HCT116 (cell line): ENCODE results near the gene PA2G4. TPM values are rescaled to one million over a fixed set of nuclear protein-coding genes. Genes with fewer than 3 reads are reported as not detected.
"Not testable (repeated sequence)": the region's sequence is repeated elsewhere in the genome, so short reads cannot be mapped to it uniquely, and the experiment has no call there.

Experiments
- ATAC-seq: fragments of 200-7000 bp; cut with Tn5 transposase; 2 replicates; pipeline ENCODE4 v1.9.1; 2020; ENCODE audit warnings: mild to moderate bottlenecking, moderate library complexity
- BruUV-seq: library from RNA; stranded (reverse); fragments of 400-500 nt; replicated peaks from 2 replicates; lab custom pipeline; 2021; lab: Mats Ljungman, UMichigan
- CTCF ChIA-PET: fragments of 300-600 bp; sonication (Branson Sonifier 250); formaldehyde crosslinking; loops from one replicate; lab custom pipeline; 2021; ENCODE audit warnings: antibody characterized with exemption; lab: Charles Lee
- POLR2A ChIA-PET: fragments of 300-600, 350-600 bp; sonication (Branson Sonifier 250); formaldehyde crosslinking; loops from one replicate; lab custom pipeline; 2021; ENCODE audit warnings: antibody characterized with exemption; lab: Charles Lee
- RAD21 ChIA-PET, 2 experiments: fragments of 300-600 bp; sonication (Branson Sonifier 250); formaldehyde crosslinking; loops; one replicate each; lab custom pipeline; 2023; ENCODE audit warnings: low total read pairs in 2 of 2; ENCODE audit not compliant: uncharacterized antibody in 2 of 2, unreplicated experiment in 2 of 2, low non-redundant PET in 1 of 2; lab: Charles Lee
- DNase-seq: peaks from one replicate; pipeline ENCODE4 v3.0.0-alpha.2; 2010; ENCODE audit warnings: low read depth, low spot score
- H2AFZ ChIP-seq: fragments of 200-600 bp; shearing (Covaris generic), sonication (generic); 2 replicates; pipeline ENCODE4 v1.6.1; 2017; ENCODE audit warnings: low read depth, mixed run types, mixed read lengths, antibody characterized with exemption, low read length; ENCODE audit not compliant: poor library complexity, severe bottlenecking
- H3K27ac ChIP-seq: 2 replicates; pipeline ENCODE4 v1.5.1; 2012; ENCODE audit warnings: low read depth, low read length
- H3K27me3 ChIP-seq: fragments of 200-600 bp; sonication (generic); 2 replicates; pipeline ENCODE4 v1.6.1; 2016; ENCODE audit warnings: mixed run types, low read length, mixed read lengths; ENCODE audit not compliant: insufficient read depth
- H3K36me3 ChIP-seq, 2 experiments: fragments of 200-500 bp in 1 of 2; fragments of 200-600 bp in 1 of 2; sonication (Bioruptor generic) in 1 of 2; sonication (generic) in 1 of 2; 2 replicates each; pipeline versions ENCODE4 v1.5.1 to v1.6.1; 2014 to 2016; ENCODE audit warnings: low read length in 2 of 2, inconsistent platforms in 1 of 2, mixed read lengths in 1 of 2, mixed run types in 1 of 2; ENCODE audit not compliant: insufficient read depth in 2 of 2, control insufficient read depth in 1 of 2
- H3K4me1 ChIP-seq, 2 experiments: fragments of 200-600 bp in 1 of 2; sonication (generic) in 1 of 2; 2 replicates each; pipeline versions ENCODE4 v1.5.1 to v1.6.1; 2012 to 2017; ENCODE audit warnings: low read length in 2 of 2, inconsistent platforms in 1 of 2, mild to moderate bottlenecking in 1 of 2, mixed read lengths in 1 of 2, mixed run types in 1 of 2, moderate library complexity in 1 of 2; ENCODE audit not compliant: insufficient read depth in 2 of 2, control insufficient read depth in 1 of 2
- H3K4me2 ChIP-seq: fragments of 200-600 bp; sonication (generic); 2 replicates; pipeline ENCODE4 v1.6.1; 2017; ENCODE audit warnings: mixed run types, low read length, mixed read lengths
- H3K4me3 ChIP-seq, 2 experiments: fragments of 200-600 bp in 1 of 2; sonication (generic) in 1 of 2; replicated peaks in 1 of 2; 2 replicates each; pipeline ENCODE4 v1.5.1; 2011 to 2016; ENCODE audit warnings: low read length in 2 of 2, control low read depth in 1 of 2, low read depth in 1 of 2, mild to moderate bottlenecking in 1 of 2, mixed read lengths in 1 of 2, mixed run types in 1 of 2
- H3K79me2 ChIP-seq: fragments of 200-600 bp; sonication (generic); 2 replicates; pipeline ENCODE4 v1.6.1; 2017; ENCODE audit warnings: mild to moderate bottlenecking, mixed run types, low read length, moderate library complexity, mixed read lengths; ENCODE audit not compliant: insufficient read depth
- H3K9ac ChIP-seq: fragments of 200-600 bp; sonication (generic); 2 replicates; pipeline ENCODE4 v1.6.1; 2016; ENCODE audit warnings: low read length, mixed read lengths
- H3K9me2 ChIP-seq: fragments of 200-600 bp; sonication (generic), shearing (Covaris generic); 2 replicates; pipeline ENCODE4 v1.6.1; 2017; ENCODE audit warnings: mixed run types, mild to moderate bottlenecking, moderate library complexity; ENCODE audit not compliant: insufficient read depth
- H3K9me3 ChIP-seq, 2 experiments: fragments of 200-500 bp in 1 of 2; fragments of 200-600 bp in 1 of 2; sonication (Bioruptor generic) in 1 of 2; sonication (generic) in 1 of 2; 2 replicates each; pipeline ENCODE4 v1.6.1; 2014 to 2017; ENCODE audit warnings: low read length in 2 of 2, mixed read lengths in 2 of 2, inconsistent platforms in 1 of 2, low read depth in 1 of 2, mild to moderate bottlenecking in 1 of 2, mixed run types in 1 of 2, moderate library complexity in 1 of 2; ENCODE audit not compliant: control insufficient read depth in 1 of 2, insufficient read depth in 1 of 2
- H4K20me1 ChIP-seq: fragments of 200-600 bp; sonication (generic), shearing (Covaris generic); 2 replicates; pipeline ENCODE4 v1.6.1; 2017; ENCODE audit warnings: mixed run types, mild to moderate bottlenecking, moderate library complexity; ENCODE audit not compliant: insufficient read depth
- CEBPB ChIP-seq: IDR thresholded peaks from 2 replicates; pipeline ENCODE4 v1.6.1; 2012; ENCODE audit warnings: low read depth
- ELF1 ChIP-seq: IDR thresholded peaks from 2 replicates; pipeline ENCODE4 v1.6.1; 2012; ENCODE audit warnings: low read depth, borderline replicate concordance
- EZH2 ChIP-seq: fragments of 200-600 bp; sonication (generic); IDR thresholded peaks from 2 replicates; pipeline ENCODE4 v1.6.1; 2017; ENCODE audit warnings: antibody characterized with exemption, mixed run types
- POLR2A ChIP-seq: IDR thresholded peaks from 2 replicates; pipeline ENCODE4 v1.7.0; 2011; ENCODE audit warnings: borderline replicate concordance; ENCODE audit not compliant: insufficient read depth, insufficient read length; ENCODE audit errors: extremely low read depth
- YY1 ChIP-seq: IDR thresholded peaks from 2 replicates; pipeline ENCODE4 v1.6.1; 2011; ENCODE audit warnings: low read length, low read depth, moderate library complexity, mild to moderate bottlenecking; ENCODE audit not compliant: insufficient replicate concordance; ENCODE audit errors: extremely low read depth
- ZFX ChIP-seq: fragments of 450-650 bp; IDR thresholded peaks from 2 replicates; pipeline ENCODE4 v1.6.1; 2017
- intact Hi-C: fragments of 100-400 bp; cut with micrococcal nuclease; formaldehyde crosslinking; loops from 2 replicates; pipeline ENCODE4 v1.10.0; 2022
- total RNA-seq: library from RNA; stranded (reverse); gene quantifications from one replicate; pipeline ENCODE4 v1.2.1, GENCODE V29; 2021; ENCODE audit not compliant: unreplicated experiment
- TF ChIP-seq, protein P1 (sequence below): IDR thresholded peaks from 2 replicates; pipeline ENCODE4 v1.6.1; 2012

PA2G4 gene
- total RNA-seq, 1 experiment from 2014 or later = 302 TPM

DNA sequence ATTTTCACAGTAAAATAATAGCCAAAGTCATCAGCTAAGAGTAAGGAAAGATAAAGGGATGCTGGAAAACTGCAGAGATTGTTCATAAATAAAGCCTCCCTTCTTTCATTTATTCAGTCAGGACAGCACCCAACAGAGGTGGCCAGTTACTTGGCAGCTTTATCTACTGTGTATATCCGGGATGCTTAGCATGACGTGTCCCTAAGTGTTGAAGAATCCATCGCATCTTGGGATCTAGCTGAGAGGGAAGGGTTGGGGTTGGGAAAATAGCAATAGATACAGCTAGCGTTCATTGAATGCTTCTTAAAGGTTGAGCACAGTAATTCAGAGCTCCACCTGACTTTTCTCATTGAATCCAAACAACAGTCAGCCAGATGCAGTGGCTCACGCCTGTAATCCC lies 30.0 kb upstream of the PA2G4 start:
- no peak for ATAC-seq

DNA sequence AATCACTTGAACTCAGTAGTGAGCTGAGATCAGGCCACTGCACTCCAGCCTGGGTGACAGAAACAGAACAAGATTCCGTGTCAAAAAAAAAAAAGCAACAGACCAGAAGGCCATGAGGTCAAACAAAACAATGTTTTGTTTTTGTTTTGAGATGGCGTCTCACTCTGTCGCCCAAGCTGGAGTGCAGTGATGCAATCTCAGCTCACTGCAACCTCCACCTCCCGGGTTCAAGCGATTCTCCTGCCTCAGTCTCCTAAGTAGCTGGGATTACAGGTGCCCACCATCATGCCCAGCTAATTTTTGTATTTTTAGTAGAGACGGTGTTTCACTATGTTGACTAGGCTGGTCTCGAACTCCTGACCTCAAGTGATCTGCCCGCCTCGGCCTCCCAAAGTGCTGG lies 26.4 kb upstream of the PA2G4 start:
- H2AFZ ChIP-seq, H3K36me3 ChIP-seq, ATAC-seq, H3K4me3 ChIP-seq, BruUV-seq, H3K4me2 ChIP-seq, H3K9ac ChIP-seq, H3K9me3 ChIP-seq, CTCF ChIA-PET, DNase-seq, H3K9me2 ChIP-seq, H3K27me3 ChIP-seq, H4K20me1 ChIP-seq, intact Hi-C loops: not testable (repeated sequence)
- Histone ChIP-seq H3K27ac (peak overlapping the region; percentile 93; the same call in 1 of the 2 replicates), H3K4me1 (peaks cover 17 to 38% of the 10 kb centered on the region in 2 experiments), H3K79me2 (peaks cover 12% of the 10 kb centered on the region; the same call in 1 of the 2 replicates)
- RAD21 ChIA-PET = interaction anchor here in 1 of 2 experiments (0.6 kb wide), 1 partner anchor 71 kb away, joined by 3 read pairs; no protein-coding TSS in a partner anchor
- POLR2A ChIA-PET = interaction anchor here (3.5 kb wide), 1 partner anchor 27 kb away, joined by 18 read pairs; the partner anchor contains the start of gene PA2G4

More for the DNA sequence above, 30.0 kb upstream of the PA2G4 start:
- Histone ChIP-seq H3K27me3 (no peaks in the 10 kb centered on the region), H3K9me3 (no peaks in the 10 kb centered on the region), H3K36me3 (no peaks in the 10 kb centered on the region), H3K4me3 (no peak overlapping the region), H4K20me1 (no peaks in the 10 kb centered on the region), H3K4me1 (peaks cover 9 to 28% of the 10 kb centered on the region in 2 experiments), H3K27ac (no peak overlapping the region), H3K9me2 (no peaks in the 10 kb centered on the region), H3K79me2 (no peaks in the 10 kb centered on the region), H3K9ac (no peak overlapping the region), H2AFZ (no peak overlapping the region), H3K4me2 (no peak overlapping the region)
- intact Hi-C loops = no loop called here
- no TSS peak for BruUV-seq
- ChIA-PET CTCF (no interaction called here), POLR2A (no interaction called here), RAD21 (no interaction called here)
- TF ChIP-seq ELF1 (no peak), CEBPB (no peak), YY1 (no peak), POLR2A (no peak), EZH2 (no peak), ZFX (no peak)
- TF ChIP-seq, protein P1, sequence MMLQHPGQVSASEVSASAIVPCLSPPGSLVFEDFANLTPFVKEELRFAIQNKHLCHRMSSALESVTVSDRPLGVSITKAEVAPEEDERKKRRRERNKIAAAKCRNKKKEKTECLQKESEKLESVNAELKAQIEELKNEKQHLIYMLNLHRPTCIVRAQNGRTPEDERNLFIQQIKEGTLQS = no peak
- DNase-seq = no peak
